H9 (cell line): Measurements from ENCODE around the gene ARHGAP4. TPM values are rescaled to one million over a fixed set of nuclear protein-coding genes. Genes with fewer than 3 reads are reported as not detected.

Experiments
- DNase-seq: peaks from one replicate; pipeline ENCODE4 v3.0.0-alpha.2; 2017
- H2AFZ ChIP-seq: one replicate; pipeline ENCODE4 v1.6.1; 2013; ENCODE audit warnings: mild to moderate bottlenecking, low read length, control low read depth, moderate library complexity
- H2AK5ac ChIP-seq: 2 replicates; pipeline ENCODE4 v1.6.1; 2013; ENCODE audit warnings: low read length, control low read depth, mixed read lengths; ENCODE audit not compliant: insufficient read length
- H2BK120ac ChIP-seq: one replicate; pipeline ENCODE4 v1.6.1; 2013; ENCODE audit warnings: low read depth, mild to moderate bottlenecking, low read length, control low read depth, inconsistent platforms; ENCODE audit not compliant: poor library complexity, severe bottlenecking
- H2BK12ac ChIP-seq: 2 replicates; pipeline ENCODE4 v1.6.1; 2013; ENCODE audit warnings: low read length, control low read depth, mixed read lengths, low read depth; ENCODE audit not compliant: insufficient read length
- H2BK15ac ChIP-seq: 2 replicates; pipeline ENCODE4 v1.6.1; 2013; ENCODE audit warnings: low read depth, low read length, control low read depth
- H2BK20ac ChIP-seq: one replicate; pipeline ENCODE4 v1.6.1; 2013; ENCODE audit warnings: low read depth, mild to moderate bottlenecking, low read length, control low read depth, inconsistent platforms; ENCODE audit not compliant: poor library complexity, severe bottlenecking
- H2BK5ac ChIP-seq: 2 replicates; pipeline ENCODE4 v1.6.1; 2013; ENCODE audit warnings: low read length, control low read depth, mixed read lengths; ENCODE audit not compliant: insufficient read length
- H3K14ac ChIP-seq: 2 replicates; pipeline ENCODE4 v1.6.1; 2013; ENCODE audit warnings: low read length, control low read depth; ENCODE audit not compliant: insufficient read depth
- H3K18ac ChIP-seq: 2 replicates; pipeline ENCODE4 v1.6.1; 2013; ENCODE audit warnings: low read depth, mild to moderate bottlenecking, mixed read lengths, low read length, control low read depth; ENCODE audit not compliant: insufficient read length
- H3K23ac ChIP-seq: 2 replicates; pipeline ENCODE4 v1.6.1; 2013; ENCODE audit warnings: low read length, control low read depth, mixed read lengths, low read depth; ENCODE audit not compliant: insufficient read length
- H3K23me2 ChIP-seq: 2 replicates; pipeline ENCODE4 v1.6.1; 2013; ENCODE audit warnings: low read depth, mild to moderate bottlenecking, mixed read lengths, low read length, control low read depth; ENCODE audit not compliant: insufficient read length, poor library complexity, severe bottlenecking
- H3K27ac ChIP-seq: 2 replicates; pipeline ENCODE4 v1.5.1; 2013; ENCODE audit warnings: low read length, control low read depth, mixed read lengths, low read depth; ENCODE audit not compliant: insufficient read length
- H3K27me3 ChIP-seq: 2 replicates; pipeline ENCODE4 v1.6.1; 2013; ENCODE audit warnings: low read length, control low read depth, inconsistent platforms; ENCODE audit not compliant: insufficient read depth
- H3K4ac ChIP-seq: 2 replicates; pipeline ENCODE4 v1.6.1; 2013; ENCODE audit warnings: low read depth, mild to moderate bottlenecking, control low read depth, inconsistent platforms, low read length, moderate library complexity
- H3K4me1 ChIP-seq: 2 replicates; pipeline ENCODE4 v1.6.1; 2013; ENCODE audit warnings: low read length, control low read depth, inconsistent platforms; ENCODE audit not compliant: insufficient read depth
- H3K4me2 ChIP-seq: 2 replicates; pipeline ENCODE4 v1.6.1; 2013; ENCODE audit warnings: low read length, control low read depth, mixed read lengths; ENCODE audit not compliant: insufficient read length, insufficient read depth
- H3K56ac ChIP-seq: 2 replicates; pipeline ENCODE4 v1.6.1; 2013; ENCODE audit warnings: low read depth, mild to moderate bottlenecking, mixed read lengths, low read length, control low read depth; ENCODE audit not compliant: insufficient read length
- H3K79me1 ChIP-seq: 2 replicates; pipeline ENCODE4 v1.6.1; 2013; ENCODE audit warnings: low read depth, mild to moderate bottlenecking, moderate library complexity, low read length, control low read depth, inconsistent platforms; ENCODE audit not compliant: insufficient read depth, poor library complexity, severe bottlenecking
- H3K79me2 ChIP-seq: 2 replicates; pipeline ENCODE4 v1.6.1; 2013; ENCODE audit warnings: low read length, control low read depth, inconsistent platforms; ENCODE audit not compliant: insufficient read depth
- H3K9ac ChIP-seq: 2 replicates; pipeline ENCODE4 v1.6.1; 2013; ENCODE audit warnings: low read length, control low read depth, mixed read lengths; ENCODE audit not compliant: insufficient read length; ENCODE audit errors: extremely low read depth
- H3K9me3 ChIP-seq: one replicate; pipeline ENCODE4 v1.6.1; 2013; ENCODE audit warnings: low read depth, low read length, inconsistent platforms; ENCODE audit not compliant: control insufficient read depth
- H3T11ph ChIP-seq: one replicate; pipeline ENCODE4 v1.6.1; 2013; ENCODE audit warnings: mild to moderate bottlenecking, low read length, control low read depth, inconsistent platforms
- H4K20me1 ChIP-seq: one replicate; pipeline ENCODE4 v1.6.1; 2013; ENCODE audit not compliant: control insufficient read depth, insufficient read length, insufficient read depth
- H4K5ac ChIP-seq: 2 replicates; pipeline ENCODE4 v1.6.1; 2013; ENCODE audit warnings: low read depth, mild to moderate bottlenecking, mixed read lengths, low read length, control low read depth; ENCODE audit not compliant: insufficient read length
- H4K8ac ChIP-seq: replicated peaks from 2 replicates; pipeline ENCODE4 v1.6.1; 2013; ENCODE audit warnings: low read length, control low read depth, mixed read lengths, low read depth; ENCODE audit not compliant: insufficient read length
- H4K91ac ChIP-seq: 2 replicates; pipeline ENCODE4 v1.6.1; 2013; ENCODE audit warnings: low read depth, mild to moderate bottlenecking, moderate library complexity, mixed read lengths, low read length, control low read depth; ENCODE audit not compliant: insufficient read length
- H3K27ac Mint-ChIP-seq, 3 experiments: 2 replicates in 2 of 3; 3 replicates in 1 of 3; pipeline ENCODE4 v1.8.0; 2020 to 2021; ENCODE audit warnings: mixed read lengths in 3 of 3, mild to moderate bottlenecking in 1 of 3, moderate library complexity in 1 of 3
- H3K27me3 Mint-ChIP-seq: 2 replicates; pipeline ENCODE4 v1.8.0; 2021; ENCODE audit warnings: low read depth, mild to moderate bottlenecking, moderate library complexity, mixed read lengths
- H3K36me3 Mint-ChIP-seq, 3 experiments: 2 replicates in 2 of 3; 3 replicates in 1 of 3; pipeline ENCODE4 v1.8.0; 2020 to 2021; ENCODE audit warnings: low read depth in 3 of 3, mixed read lengths in 3 of 3; ENCODE audit not compliant: insufficient read depth in 1 of 3
- H3K4me1 Mint-ChIP-seq, 2 experiments: 2 replicates each; pipeline ENCODE4 v1.8.0; 2020; ENCODE audit warnings: mixed read lengths in 2 of 2
- H3K4me3 Mint-ChIP-seq, 2 experiments: 2 replicates in 1 of 2; 3 replicates in 1 of 2; pipeline ENCODE4 v1.8.0; 2020 to 2021; ENCODE audit warnings: mild to moderate bottlenecking in 2 of 2, mixed read lengths in 2 of 2, moderate library complexity in 1 of 2
- H3K9me3 Mint-ChIP-seq, 2 experiments: 2 replicates in 1 of 2; 3 replicates in 1 of 2; pipeline ENCODE4 v1.8.0; 2020; ENCODE audit warnings: mild to moderate bottlenecking in 2 of 2, mixed read lengths in 2 of 2, moderate library complexity in 1 of 2
- CTCF ChIP-seq: fragments of 200-600 bp; sonication (generic); conservative IDR thresholded peaks from 3 replicates; pipeline ENCODE4 v1.8.0; 2021; ENCODE audit warnings: antibody characterized with exemption, mild to moderate bottlenecking
- WGBS: extraction: QIAGEN DNeasy Blood & Tissue Kit; methylation state at CpG from one replicate; pipeline ENCODE4 v1.1.7; 2013; ENCODE audit warnings: missing lambda C conversion rate, low lambda C conversion rate, mixed read lengths; ENCODE audit not compliant: insufficient read length; ENCODE audit errors: extremely low coverage; 5-methylcytosine and 5-hydroxymethylcytosine counted together
- total RNA-seq: library from RNA; stranded (reverse); gene quantifications from 2 replicates; pipeline ENCODE4 v1.2.1, GENCODE V29; 2021

Gene ARHGAP4
- total RNA-seq, 1 experiment from 2014 or later: 37.8 TPM

DNA sequence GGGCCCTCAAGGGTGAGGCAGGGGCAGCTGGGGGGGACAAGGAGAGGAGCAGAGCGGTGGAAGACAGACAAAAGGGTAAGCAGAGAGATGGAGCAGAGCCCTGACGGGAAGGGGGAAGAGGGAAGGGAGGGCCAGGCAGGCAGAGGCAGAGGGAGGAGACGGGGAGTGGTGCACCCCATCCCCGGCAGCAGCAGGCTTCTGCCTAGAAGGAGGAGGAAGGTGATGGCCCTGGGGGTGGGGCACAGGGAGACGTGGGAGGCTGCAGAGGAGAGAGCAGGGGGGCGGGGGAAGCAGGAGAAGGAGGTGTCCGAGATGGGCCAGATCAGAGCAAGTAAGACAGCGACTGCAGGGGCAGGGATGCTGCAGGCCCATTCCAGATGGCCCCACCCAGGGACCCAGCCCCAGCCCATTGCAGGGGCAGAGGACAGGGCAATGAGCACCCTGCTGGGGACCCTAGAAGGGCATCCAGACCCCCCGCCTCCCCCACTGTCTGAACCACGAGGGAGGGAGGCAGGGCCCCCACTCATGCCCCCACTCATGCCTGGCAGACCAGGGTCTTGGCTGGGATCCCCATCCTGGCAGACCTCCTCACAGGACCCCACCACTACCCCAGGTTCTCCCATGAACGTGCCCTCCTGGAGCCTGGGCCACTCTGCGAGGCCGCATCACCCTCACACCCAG is 42.8 kb downstream of the ARHGAP4 start:
- no CpG with 5 or more reads among the region's 13 CpGs for WGBS
- no peak overlapping the region for H3K4me2 ChIP-seq
- H2AFZ ChIP-seq: no peak overlapping the region
- no peaks in the 10 kb centered on the region for H4K20me1 ChIP-seq
- H2BK5ac ChIP-seq: no peak overlapping the region
- Mint-ChIP-seq H3K4me3 (no peak overlapping the region), H3K36me3 (peaks cover 4 to 8% (median 8%) of the 10 kb centered on the region in 3 experiments; a peak in 6 of 7 replicates), H3K27ac (no peak overlapping the region), H3K4me1 (peaks cover 25 to 49% of the 10 kb centered on the region in 2 experiments), H3K27me3 (peaks cover 31% of the 10 kb centered on the region), H3K9me3 (peaks cover 48 to 71% of the 10 kb centered on the region in 2 experiments)
- no peak overlapping the region for H3K27ac ChIP-seq
- no peak overlapping the region for H2BK12ac ChIP-seq
- H3K79me1 ChIP-seq: no peaks in the 10 kb centered on the region
- H3K23me2 ChIP-seq: peaks cover 7% of the 10 kb centered on the region
- H2BK15ac ChIP-seq: no peak overlapping the region
- H3K27me3 ChIP-seq: no peaks in the 10 kb centered on the region
- H3K18ac ChIP-seq: no peak overlapping the region
- no peak overlapping the region for H2AK5ac ChIP-seq
- H3K14ac ChIP-seq: no peak overlapping the region
- H3K23ac ChIP-seq: no peak overlapping the region
- no peak overlapping the region for H2BK20ac ChIP-seq
- H3K79me2 ChIP-seq: no peaks in the 10 kb centered on the region
- no peak overlapping the region for H4K5ac ChIP-seq
- H3T11ph ChIP-seq: no peak overlapping the region
- H4K8ac ChIP-seq: no peak overlapping the region
- H3K56ac ChIP-seq: no peak overlapping the region
- no peak overlapping the region for H3K9ac ChIP-seq
- no peaks in the 10 kb centered on the region for H3K4me1 ChIP-seq
- no peak overlapping the region for H2BK120ac ChIP-seq
- H3K4ac ChIP-seq: no peak overlapping the region
- DNase-seq: no peak
- peaks cover 7% of the 10 kb centered on the region for H3K9me3 ChIP-seq
- TF ChIP-seq CTCF: no peak
- no peak overlapping the region for H4K91ac ChIP-seq
